GM12872 (cell line): Measurements from ENCODE around the gene RGN.

Experiments
- TF ChIP-seq, protein P1 (sequence below): IDR thresholded peaks from 3 replicates; pipeline ENCODE4 v1.5.1; 2011; ENCODE audit warnings: low read depth, mild to moderate bottlenecking, low read length, moderate library complexity; ENCODE audit not compliant: insufficient read depth

The RGN gene

DNA sequence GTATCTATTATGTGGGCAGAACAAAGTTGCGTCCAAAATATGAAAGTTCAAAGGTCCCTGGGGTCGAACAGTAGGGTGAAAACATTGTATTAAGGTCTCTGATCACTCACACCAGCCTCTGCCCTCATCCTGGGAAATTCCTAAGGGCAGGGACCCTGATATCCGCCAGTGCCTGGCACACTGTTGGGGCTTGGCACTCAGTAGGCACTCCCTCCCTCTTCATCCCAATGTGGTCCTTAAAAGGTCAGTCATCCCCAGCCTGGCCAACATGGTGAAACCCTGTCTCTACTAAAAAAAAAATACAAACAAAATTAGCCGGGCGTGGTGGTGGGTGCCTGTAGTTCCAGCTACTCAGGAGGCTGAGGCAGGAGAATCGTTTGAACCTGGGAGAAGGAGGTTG, 59.9 kb downstream of the RGN start:
- TF ChIP-seq, protein P1, sequence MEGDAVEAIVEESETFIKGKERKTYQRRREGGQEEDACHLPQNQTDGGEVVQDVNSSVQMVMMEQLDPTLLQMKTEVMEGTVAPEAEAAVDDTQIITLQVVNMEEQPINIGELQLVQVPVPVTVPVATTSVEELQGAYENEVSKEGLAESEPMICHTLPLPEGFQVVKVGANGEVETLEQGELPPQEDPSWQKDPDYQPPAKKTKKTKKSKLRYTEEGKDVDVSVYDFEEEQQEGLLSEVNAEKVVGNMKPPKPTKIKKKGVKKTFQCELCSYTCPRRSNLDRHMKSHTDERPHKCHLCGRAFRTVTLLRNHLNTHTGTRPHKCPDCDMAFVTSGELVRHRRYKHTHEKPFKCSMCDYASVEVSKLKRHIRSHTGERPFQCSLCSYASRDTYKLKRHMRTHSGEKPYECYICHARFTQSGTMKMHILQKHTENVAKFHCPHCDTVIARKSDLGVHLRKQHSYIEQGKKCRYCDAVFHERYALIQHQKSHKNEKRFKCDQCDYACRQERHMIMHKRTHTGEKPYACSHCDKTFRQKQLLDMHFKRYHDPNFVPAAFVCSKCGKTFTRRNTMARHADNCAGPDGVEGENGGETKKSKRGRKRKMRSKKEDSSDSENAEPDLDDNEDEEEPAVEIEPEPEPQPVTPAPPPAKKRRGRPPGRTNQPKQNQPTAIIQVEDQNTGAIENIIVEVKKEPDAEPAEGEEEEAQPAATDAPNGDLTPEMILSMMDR = no peak
